Ovary (tissue), 9 donors: Measurements from ENCODE around the gene BACH2. TPM values are rescaled to one million over a fixed set of nuclear protein-coding genes. Genes with fewer than 3 reads are reported as not detected.

Source experiments
- DNase-seq, 5 donors: peaks; one replicate each; pipeline ENCODE4 v3.0.0-alpha.2; 2019 to 2020
- H3K27ac ChIP-seq, 2 donors: fragments of 200-600 bp; one replicate each; pipeline versions ENCODE4 v1.5.1 to v1.8.0; 2019 to 2022
- H3K27me3 ChIP-seq: fragments of 200-600 bp; one replicate; pipeline ENCODE4 v1.8.0; 2022
- H3K36me3 ChIP-seq: fragments of 200-600 bp; sonication (generic); one replicate; pipeline ENCODE4 v1.5.1; 2019
- H3K4me1 ChIP-seq: one replicate; pipeline ENCODE4 v1.8.1; 2013; ENCODE audit warnings: mild to moderate bottlenecking, moderate library complexity; ENCODE audit not compliant: insufficient read depth
- H3K4me3 ChIP-seq: fragments of 200-600 bp; sonication (generic); one replicate; pipeline ENCODE4 v1.5.1; 2017
- H3K9me3 ChIP-seq, 2 donors: fragments of 200-600 bp in 1 of 2; sonication (generic) in 1 of 2; one replicate each; pipeline versions ENCODE4 v1.5.1 to v1.8.1; 2013 to 2019; ENCODE audit warnings: mild to moderate bottlenecking in 1 of 2, moderate library complexity in 1 of 2
- EP300 ChIP-seq: sonication (generic); formaldehyde crosslinking; IDR thresholded peaks from one replicate; pipeline ENCODE4 v1.6.1; 2017; ENCODE audit warnings: antibody characterized with exemption
- POLR2A ChIP-seq: fragments of 450-650 bp; IDR thresholded peaks from one replicate; pipeline ENCODE4 v1.6.1; 2017; ENCODE audit warnings: antibody characterized with exemption, mild to moderate bottlenecking, moderate library complexity
- WGBS, 3 donors: extraction: QIAGEN DNeasy Blood & Tissue Kit in 1 of 3; methylation state at CpG; one replicate each; pipeline versions ENCODE4 v1.1.5 to v1.1.7; 2013 to 2017; 5-methylcytosine and 5-hydroxymethylcytosine counted together
- intact Hi-C, 4 donors: fragments of 100-400 bp; cut with DNase I; formaldehyde crosslinking; loops; one replicate each; pipeline versions ENCODE4 v1.11.0 to v1.15.1; 2022 to 2023
- microRNA-seq, 3 donors: library from miRNA; unstranded; fragments of <30 nt; microRNA quantifications; one replicate each; pipeline versions ENCODE4 to v1.2.0, GENCODE V29; 2019 to 2020
- polyA plus RNA-seq, 2 donors: library from polyadenylated mRNA; stranded (reverse); fragments of 200-250 nt in 1 of 2; fragments of 350-450 nt in 1 of 2; fragmentation: Illumina TruSeq in 1 of 2; extraction: RNeasy Lipid Tissue Mini Kit (QIAGEN cat#74804) in 1 of 2; gene quantifications; one replicate each; pipeline ENCODE4 v1.2.3, GENCODE V29; 2013 to 2014
- small RNA-seq: library from RNA; depleted of rRNA; stranded (forward); fragments of <200 nt; gene quantifications from one replicate; pipeline ENCODE3, GENCODE V24; 2016
- total RNA-seq, 7 donors: library from RNA; depleted of rRNA in 2 of 7; stranded (reverse); fragments of >200 nt in 2 of 7; fragmentation: NEBNext Ultra II Directional in 3 of 7; extraction: Animal tissue kit (Norgen Biotek cat#: 25700) in 3 of 7; gene quantifications; one replicate each; pipeline versions ENCODE4 v1.1.0 to v1.2.4, GENCODE V29; 2016 to 2023
- TF ChIP-seq, protein P1 (sequence below), 3 donors: fragments of 450-650 bp in 2 of 3; fragments of 200-600 bp in 1 of 3; IDR thresholded peaks; one replicate each; pipeline versions ENCODE4 v1.5.1 to v1.8.0; 2016 to 2022; ENCODE audit warnings: antibody characterized with exemption in 3 of 3, mild to moderate bottlenecking in 1 of 3
- donor health status: DM: no; HTN: no; CAD: no; lungs with moderate emphysema.
- donor health status: DM: no; HTN: no; CAD: no.
- donor health status: Bipolar disorder and iron deficiency.
- donor health status: DM: yes; HTN: yes; CAD: no.
- donor health status: DM: no; HTN: no; CAD: no.
- donor health status: DM: yes; HTN: yes; CAD: no.

Gene BACH2
- total and polyA plus RNA-seq, 9 donors = 2.6 to 19.2 (median 10.5) TPM

DNA sequence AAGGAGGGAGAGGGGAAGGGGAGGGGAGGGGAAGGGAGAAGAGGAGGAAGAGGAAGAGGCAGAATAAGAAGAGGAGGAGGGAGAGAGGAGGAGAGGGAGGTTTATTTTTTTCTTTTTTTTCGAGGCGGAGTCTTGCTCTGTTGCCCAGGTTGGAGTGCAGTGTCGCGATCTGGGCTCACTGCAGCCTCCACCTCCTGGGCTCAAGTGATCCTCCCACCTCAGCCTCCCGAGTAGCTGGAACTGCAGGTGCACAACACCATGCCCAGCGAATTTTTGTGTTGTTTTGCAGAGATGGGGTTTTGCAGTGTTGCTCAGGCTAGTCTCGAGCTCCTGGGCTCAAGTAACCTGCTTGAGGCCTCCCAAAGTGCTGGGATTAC lies 408.5 kb downstream of the BACH2 start:
- no peak overlapping the region for H3K27ac ChIP-seq
- peaks cover 3% of the 10 kb centered on the region for H3K4me1 ChIP-seq
- intact Hi-C loops = no loop called here
- no peaks in the 10 kb centered on the region for H3K9me3 ChIP-seq
- WGBS, 3 donors = 76 to 81% (median 80%) methylated on average over 7 of the region's 7 CpGs
- no peak for TF ChIP-seq EP300
- TF ChIP-seq POLR2A = no peak
- TF ChIP-seq, protein P1, sequence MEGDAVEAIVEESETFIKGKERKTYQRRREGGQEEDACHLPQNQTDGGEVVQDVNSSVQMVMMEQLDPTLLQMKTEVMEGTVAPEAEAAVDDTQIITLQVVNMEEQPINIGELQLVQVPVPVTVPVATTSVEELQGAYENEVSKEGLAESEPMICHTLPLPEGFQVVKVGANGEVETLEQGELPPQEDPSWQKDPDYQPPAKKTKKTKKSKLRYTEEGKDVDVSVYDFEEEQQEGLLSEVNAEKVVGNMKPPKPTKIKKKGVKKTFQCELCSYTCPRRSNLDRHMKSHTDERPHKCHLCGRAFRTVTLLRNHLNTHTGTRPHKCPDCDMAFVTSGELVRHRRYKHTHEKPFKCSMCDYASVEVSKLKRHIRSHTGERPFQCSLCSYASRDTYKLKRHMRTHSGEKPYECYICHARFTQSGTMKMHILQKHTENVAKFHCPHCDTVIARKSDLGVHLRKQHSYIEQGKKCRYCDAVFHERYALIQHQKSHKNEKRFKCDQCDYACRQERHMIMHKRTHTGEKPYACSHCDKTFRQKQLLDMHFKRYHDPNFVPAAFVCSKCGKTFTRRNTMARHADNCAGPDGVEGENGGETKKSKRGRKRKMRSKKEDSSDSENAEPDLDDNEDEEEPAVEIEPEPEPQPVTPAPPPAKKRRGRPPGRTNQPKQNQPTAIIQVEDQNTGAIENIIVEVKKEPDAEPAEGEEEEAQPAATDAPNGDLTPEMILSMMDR (IDR thresholded peaks at IDR 0.05) = no peak
- DNase-seq = no peak
- no peaks in the 10 kb centered on the region for H3K27me3 ChIP-seq
- H3K36me3 ChIP-seq = no peaks in the 10 kb centered on the region
- H3K4me3 ChIP-seq = no peak overlapping the region

DNA sequence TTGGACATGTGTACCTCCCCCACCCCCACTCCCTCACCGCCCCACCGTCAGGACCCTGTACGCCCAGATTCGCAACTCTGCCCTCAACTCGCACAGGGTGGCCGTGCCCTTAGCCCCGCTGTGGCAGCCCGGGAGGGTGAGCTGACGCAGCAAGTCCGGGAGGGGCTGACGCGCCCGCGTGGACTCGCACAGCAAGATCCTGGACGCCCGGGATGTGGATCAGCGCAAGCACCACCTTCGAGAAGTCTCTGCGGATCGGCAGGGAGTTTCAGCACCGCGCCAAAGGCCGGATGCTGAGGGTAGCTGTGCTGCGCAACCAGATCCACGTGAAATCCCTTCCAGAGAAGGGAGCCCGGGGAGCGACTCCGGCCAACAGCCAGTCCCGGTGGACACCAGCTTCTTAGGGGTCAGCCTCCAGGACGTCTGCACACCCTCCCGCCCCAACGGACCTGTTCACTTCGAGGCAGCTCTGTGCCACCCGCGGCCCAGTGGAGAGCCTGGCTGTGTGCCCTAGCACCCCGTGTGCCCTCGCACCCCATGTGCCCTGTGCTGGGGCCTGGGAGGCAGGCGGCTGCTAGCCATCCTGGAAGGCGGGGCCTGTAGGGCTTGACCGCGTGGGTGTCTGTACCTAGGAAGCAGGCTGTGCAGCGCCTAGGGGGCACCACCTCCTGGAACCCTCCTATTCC lies 409.0 kb downstream of the BACH2 start:
- H3K4me3 ChIP-seq = no peak overlapping the region
- H3K27ac ChIP-seq = no peak overlapping the region
- intact Hi-C loops = no loop called here
- H3K27me3 ChIP-seq = no peaks in the 10 kb centered on the region
- no peaks in the 10 kb centered on the region for H3K36me3 ChIP-seq
- TF ChIP-seq, protein P1 (IDR thresholded peaks at IDR 0.05) = no peak
- TF ChIP-seq POLR2A (no peak), EP300 (no peak)
- H3K4me1 ChIP-seq = peaks cover 3% of the 10 kb centered on the region
- 18 to 37% (median 27%) methylated on average over 23 to 43 of the region's 43 CpGs for WGBS, 3 donors
- DNase-seq = no peak
- no peaks in the 10 kb centered on the region for H3K9me3 ChIP-seq

DNA sequence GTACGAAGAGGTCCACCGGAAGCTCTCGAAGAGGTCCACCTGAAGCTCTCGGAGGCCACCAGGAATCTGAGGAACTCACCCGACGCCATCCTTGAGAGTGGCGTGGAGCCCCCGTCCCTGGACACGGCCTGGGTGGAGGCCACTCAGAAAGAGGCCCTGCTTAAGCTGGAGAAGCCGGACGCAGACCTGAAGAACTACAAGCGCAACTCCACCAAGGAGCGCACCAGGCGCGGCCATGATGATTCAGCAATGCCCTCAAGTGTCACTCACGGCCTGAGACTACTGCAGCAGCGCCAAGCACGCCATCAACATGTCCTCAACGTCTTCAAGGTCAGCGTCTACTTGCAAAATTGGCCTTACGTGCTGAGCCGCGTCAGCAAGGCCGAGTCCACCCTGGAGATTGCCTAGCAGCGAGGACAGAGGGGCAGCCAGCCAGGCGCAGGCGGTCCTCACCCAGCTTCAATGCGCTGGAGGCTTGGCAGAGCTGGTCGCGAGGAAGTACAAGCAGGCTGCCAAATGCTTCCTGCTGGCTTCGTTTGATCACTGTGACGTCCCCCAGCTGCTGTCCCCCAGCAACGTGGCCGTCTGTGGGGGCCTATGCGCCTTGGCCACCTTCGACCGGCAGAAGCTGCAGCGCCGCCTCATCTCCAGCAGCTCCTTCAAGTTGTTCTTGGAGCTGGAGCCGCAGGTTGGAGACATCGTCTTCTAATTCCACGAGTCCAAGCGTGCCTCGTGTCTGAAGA lies 410.1 kb downstream of the BACH2 start:
- intact Hi-C loops = no loop called here
- no peak for DNase-seq
- Histone ChIP-seq H3K27ac (no peak overlapping the region), H3K27me3 (no peaks in the 10 kb centered on the region), H3K36me3 (no peaks in the 10 kb centered on the region), H3K4me1 (peaks cover 3% of the 10 kb centered on the region), H3K9me3 (no peaks in the 10 kb centered on the region), H3K4me3 (no peak overlapping the region)
- 87 to 90% (median 90%) methylated on average over 44 of the region's 44 CpGs for WGBS, 3 donors
- TF ChIP-seq POLR2A (no peak), EP300 (no peak)
- TF ChIP-seq, protein P1 (IDR thresholded peaks at IDR 0.05) = no peak

Small RNA genes within 50 kb of the gene (microRNA-seq; reads per million reads assigned to microRNA genes)
- 0 reads per million in 3 donors for gene MIR4464

Small RNA genes within 50 kb of the gene (small RNA-seq; reads per million reads assigned to genes)
- gene MIR4464 (not detected), gene RF00019 (not detected), gene RN7SKP110 (not detected)
